Stimulated activated CD4-positive, alpha-beta T cell treated with anti-CD3 and anti-CD28 coated beads, Interleukin-4, amount 100 ng/mL, for 1 hour (primary cell): ENCODE data around the gene CDKAL1.
"Not testable (repeated sequence)": the region's sequence is repeated elsewhere in the genome, so short reads cannot be mapped to it uniquely, and the experiment has no call there.

ENCODE experiments used
- DNase-seq: peaks from one replicate; pipeline ENCODE4 v3.0.0-alpha.2; 2020

CDKAL1 gene

GRCh38 chr6:20599302-20600051, 65.2 kb downstream of the CDKAL1 start:
- DNase-seq = no peak

- no peak for DNase-seq
Observed at GRCh38 chr6:20600831-20601230, 66.6 kb downstream of the CDKAL1 start.

- no peak for DNase-seq
Observed at GRCh38 chr6:20604159-20604558, 69.9 kb downstream of the CDKAL1 start.

GRCh38 chr6:20605061-20605460, 70.8 kb downstream of the CDKAL1 start:
- no peak for DNase-seq

GRCh38 chr6:20605581-20605980, 71.3 kb downstream of the CDKAL1 start:
- DNase-seq = no peak

- no peak for DNase-seq
Observed at GRCh38 chr6:20606831-20607230, 72.6 kb downstream of the CDKAL1 start.

- no peak for DNase-seq
Observed at GRCh38 chr6:20608356-20608755, 74.1 kb downstream of the CDKAL1 start.

- DNase-seq = no peak
Observed at GRCh38 chr6:20608905-20609304, 74.6 kb downstream of the CDKAL1 start.

GRCh38 chr6:20609924-20610323, 75.7 kb downstream of the CDKAL1 start:
- not testable (repeated sequence) for DNase-seq

GRCh38 chr6:20610636-20611370, 76.5 kb downstream of the CDKAL1 start:
- DNase-seq = no peak

GRCh38 chr6:20617537-20617936, 83.3 kb downstream of the CDKAL1 start:
- not testable (repeated sequence) for DNase-seq

GRCh38 chr6:20620043-20620442, 85.8 kb downstream of the CDKAL1 start:
- no peak for DNase-seq

GRCh38 chr6:20623761-20624160, 89.5 kb downstream of the CDKAL1 start:
- DNase-seq = no peak

- DNase-seq = no peak
Observed at GRCh38 chr6:20626165-20626564, 91.9 kb downstream of the CDKAL1 start.

- no peak for DNase-seq
Observed at GRCh38 chr6:20629509-20629908, 95.3 kb downstream of the CDKAL1 start.

GRCh38 chr6:20630136-20630535, 95.9 kb downstream of the CDKAL1 start:
- DNase-seq = no peak

- no peak for DNase-seq
Observed at GRCh38 chr6:20630617-20631548, 96.6 kb downstream of the CDKAL1 start.

GRCh38 chr6:20631549-20631924, 97.3 kb downstream of the CDKAL1 start:
- DNase-seq = no peak

GRCh38 chr6:20632696-20633095, 98.4 kb downstream of the CDKAL1 start:
- DNase-seq = no peak

GRCh38 chr6:20633566-20634340, 99.5 kb downstream of the CDKAL1 start:
- DNase-seq = no peak

GRCh38 chr6:20639161-20639560, 104.9 kb downstream of the CDKAL1 start:
- DNase-seq = no peak

- DNase-seq = no peak
Observed at GRCh38 chr6:20640181-20640580, 105.9 kb downstream of the CDKAL1 start.

GRCh38 chr6:20642441-20642840, 108.2 kb downstream of the CDKAL1 start:
- DNase-seq = no peak
